GM18508 (cell line): ENCODE data around the gene GCLM.
A peak's percentile ranks its signal among the peaks of the same experiment; 100 is the strongest.
"Not testable (repeated sequence)": the region's sequence is repeated elsewhere in the genome, so short reads cannot be mapped to it uniquely, and the experiment has no call there.

Experiments used
- ATAC-seq: cut with Tn5 transposase; IDR thresholded peaks from one replicate; pipeline ENCODE4 v1.9.1; 2021; ENCODE audit warnings: moderate number of reproducible peaks; ENCODE audit not compliant: insufficient read depth, unreplicated experiment

GCLM gene, protein sequence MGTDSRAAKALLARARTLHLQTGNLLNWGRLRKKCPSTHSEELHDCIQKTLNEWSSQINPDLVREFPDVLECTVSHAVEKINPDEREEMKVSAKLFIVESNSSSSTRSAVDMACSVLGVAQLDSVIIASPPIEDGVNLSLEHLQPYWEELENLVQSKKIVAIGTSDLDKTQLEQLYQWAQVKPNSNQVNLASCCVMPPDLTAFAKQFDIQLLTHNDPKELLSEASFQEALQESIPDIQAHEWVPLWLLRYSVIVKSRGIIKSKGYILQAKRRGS

DNA sequence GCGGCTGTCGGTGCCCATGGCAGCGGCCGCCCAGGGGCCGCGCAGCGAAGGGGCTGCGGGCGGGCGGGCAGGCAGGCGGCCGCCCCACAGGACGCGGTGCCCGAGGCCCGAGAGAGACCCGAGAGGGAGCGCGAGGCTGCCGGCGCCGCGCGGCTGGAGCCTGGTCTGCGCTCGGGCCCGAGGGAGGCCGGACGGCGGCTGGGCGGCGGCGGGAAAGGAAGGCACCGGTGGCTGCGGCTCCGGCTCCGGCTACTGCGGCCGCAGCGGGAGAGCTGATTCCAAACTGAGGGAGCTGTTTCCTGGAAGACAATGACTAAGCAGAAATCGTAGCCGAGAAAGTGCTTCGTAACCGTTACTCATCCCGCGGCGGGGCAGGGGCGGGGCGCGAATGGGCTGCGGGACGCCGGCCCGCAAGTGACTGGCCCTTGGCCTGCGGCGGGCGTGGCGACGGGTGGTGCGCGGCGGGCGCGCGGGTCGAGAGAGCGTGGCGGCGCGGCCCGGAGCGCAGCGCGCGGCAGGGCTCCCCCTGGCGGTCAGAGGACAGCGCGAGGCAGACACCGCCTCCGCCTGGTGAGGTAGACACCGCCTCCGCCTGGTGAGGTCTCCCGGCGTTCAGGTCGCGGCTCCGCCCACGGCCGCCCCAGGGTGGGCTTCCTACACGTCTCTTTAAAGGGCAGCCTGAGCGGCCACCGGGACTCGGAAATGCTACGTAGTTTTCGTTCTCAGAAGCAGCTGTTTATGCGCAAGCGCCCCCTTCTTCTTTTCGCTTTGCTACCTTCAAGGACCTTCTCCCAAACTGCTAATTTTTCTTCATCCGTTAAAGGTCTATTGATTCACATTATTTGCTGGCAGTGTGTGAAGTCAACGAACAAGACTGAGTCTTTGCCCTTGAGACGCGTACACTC, at the start of gene GCLM:
Gene GCLM (minus strand): TSS at position 285 of the 905 bp plus-strand sequence. CDS start 267 bp downstream, at position 18.
- peak; percentile 63 for ATAC-seq

DNA sequence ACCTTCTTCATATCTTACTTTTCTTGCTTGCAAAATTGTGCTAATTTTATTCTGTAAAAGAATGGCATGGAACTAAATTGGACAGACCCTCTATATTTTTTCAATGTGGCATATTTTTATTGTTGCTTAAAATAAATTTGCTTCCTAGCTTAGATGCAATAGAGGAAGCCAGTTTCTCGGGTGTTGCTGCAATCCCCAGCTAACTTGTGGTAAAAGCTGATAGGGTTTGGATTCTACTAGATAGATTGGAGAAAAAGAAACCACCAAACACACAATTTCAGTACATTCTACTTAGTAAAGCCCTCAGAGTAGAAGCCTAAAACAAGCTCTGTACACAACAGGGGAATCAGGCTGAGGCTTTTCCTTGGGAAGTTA, 49.5 kb upstream of the GCLM start:
- no peak for ATAC-seq

DNA sequence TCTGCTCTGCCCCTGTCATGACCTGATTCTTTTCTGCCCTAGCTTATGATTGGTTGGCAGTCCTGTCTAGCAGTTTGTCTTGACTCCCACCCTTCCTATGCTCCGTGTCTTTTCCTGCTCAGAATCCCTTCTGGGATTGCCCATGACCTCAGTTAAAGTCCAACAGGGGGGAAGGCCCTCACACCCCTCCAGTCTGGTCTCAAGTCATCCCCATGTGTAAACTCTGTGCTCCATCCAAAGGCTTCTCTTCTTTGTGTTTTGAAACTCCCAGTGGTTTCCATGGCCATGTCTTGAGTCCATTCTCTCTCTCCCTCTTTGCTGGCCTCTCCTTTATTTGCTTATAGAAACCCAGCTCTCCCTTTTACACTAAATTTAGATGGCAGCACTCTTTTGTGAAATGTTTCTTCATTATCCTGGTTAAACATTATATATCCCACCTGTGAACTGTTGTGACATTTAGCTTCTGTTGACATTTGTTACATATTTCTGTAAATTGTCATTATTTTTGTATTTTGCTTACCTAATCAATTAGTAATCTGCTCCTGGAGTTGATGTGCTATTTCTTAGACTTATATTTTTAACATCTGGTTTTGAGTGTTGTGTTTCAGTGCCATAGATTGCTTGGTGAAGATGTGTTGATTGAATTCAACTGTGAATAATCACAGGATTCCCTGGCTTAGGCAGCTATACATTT, 48.9 kb upstream of the GCLM start:
- ATAC-seq: no peak

DNA sequence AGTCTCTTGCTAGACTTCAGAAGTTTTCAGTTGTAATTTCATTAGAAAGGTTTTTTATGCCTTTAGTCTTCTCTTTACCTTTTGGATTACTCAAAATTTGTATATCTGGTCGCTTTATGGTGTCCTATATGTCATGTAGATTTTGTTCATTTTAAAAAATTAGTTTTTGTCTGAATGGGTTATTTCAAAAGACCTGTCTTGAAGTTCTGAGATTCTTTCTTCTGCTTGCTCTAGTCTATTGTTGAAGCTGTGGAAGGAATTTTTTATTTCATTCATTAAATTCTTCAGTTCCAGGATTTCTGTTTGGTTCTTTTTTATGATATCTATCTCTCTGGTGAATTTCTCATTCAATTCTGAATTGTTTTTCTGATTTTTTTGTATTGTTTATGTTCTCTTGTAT, 46.5 kb upstream of the GCLM start:
- no peak for ATAC-seq

DNA sequence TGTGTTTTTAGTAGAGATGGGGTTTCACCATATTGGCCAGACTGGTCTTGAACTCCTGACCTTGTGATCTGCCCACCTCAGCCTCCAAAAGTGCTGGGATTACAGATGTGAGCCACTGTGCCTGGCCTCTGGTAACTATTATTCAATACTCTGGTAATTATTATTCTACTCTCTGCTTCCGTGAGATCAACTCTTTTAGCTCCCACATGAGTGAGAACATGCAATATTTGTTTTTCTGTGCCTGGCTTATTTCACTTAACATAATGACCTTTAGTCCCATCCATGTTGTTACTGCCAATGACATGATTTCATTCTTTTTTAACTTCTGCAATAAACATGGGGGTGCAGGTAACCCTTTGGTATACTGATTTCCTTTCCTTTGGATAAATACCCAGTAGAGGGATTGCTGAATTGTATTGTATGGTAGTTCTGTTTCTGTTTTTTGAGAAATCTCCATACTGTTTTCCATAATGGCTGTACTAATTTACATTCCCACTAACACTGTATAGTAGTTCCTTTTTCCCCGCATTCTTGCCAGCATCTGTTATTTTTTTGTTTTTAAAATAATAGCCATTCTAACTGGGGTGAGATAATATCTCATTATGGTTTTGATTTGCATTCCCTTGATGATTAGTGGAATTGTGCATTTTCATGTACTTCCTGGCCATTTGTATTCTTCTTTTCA, 37.9 kb upstream of the GCLM start:
- ATAC-seq: not testable (repeated sequence)

DNA sequence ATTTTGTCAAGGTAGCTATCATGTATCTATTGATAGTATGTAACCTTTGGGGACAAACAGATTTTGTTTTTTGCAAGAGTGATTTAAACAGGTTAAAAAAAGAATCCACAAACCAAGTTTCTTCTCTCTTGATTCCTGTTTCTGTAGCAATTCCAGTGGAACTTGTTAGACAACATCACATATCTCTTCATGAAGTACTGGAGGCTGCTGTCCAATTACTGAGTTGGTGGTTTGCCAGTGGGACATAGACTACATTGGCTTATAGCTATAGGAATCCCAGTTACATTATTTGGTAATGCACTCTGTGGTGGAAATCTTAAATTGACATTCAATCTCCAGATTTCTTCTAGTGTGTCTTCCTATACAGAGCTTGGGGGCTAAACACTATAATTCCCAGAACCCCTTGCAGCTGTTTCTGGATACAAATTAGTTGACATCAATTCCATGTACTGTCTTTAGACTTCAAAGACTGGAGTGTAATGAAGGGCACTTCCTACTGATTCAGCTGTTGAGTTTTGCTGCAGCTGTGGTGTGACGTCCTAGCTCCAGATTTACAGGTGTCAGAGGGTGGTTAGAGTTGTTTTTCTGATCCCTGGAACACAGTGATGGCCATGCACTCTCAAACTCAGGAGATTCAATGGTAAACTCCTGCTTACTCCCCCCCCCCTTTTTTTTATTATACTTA, 29.4 kb upstream of the GCLM start:
- ATAC-seq: no peak

DNA sequence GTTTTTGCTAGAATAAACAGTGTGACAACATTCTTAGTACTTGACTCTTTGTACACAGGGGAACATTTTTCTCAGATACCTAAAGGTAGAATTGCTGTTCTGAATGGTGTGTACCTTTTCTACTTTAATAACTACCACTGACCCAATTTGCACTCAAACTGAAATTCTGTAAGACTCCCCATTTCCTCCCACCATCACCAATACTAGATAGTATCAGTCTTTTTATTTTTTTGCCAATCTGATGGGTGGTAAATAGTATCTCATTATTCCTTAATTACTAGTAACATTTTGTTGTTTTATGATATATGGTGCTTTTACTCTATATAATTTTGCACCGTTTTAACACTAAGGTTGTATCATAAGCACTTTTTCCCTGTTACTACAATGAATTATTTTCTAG, 28.8 kb upstream of the GCLM start:
- ATAC-seq: no peak

DNA sequence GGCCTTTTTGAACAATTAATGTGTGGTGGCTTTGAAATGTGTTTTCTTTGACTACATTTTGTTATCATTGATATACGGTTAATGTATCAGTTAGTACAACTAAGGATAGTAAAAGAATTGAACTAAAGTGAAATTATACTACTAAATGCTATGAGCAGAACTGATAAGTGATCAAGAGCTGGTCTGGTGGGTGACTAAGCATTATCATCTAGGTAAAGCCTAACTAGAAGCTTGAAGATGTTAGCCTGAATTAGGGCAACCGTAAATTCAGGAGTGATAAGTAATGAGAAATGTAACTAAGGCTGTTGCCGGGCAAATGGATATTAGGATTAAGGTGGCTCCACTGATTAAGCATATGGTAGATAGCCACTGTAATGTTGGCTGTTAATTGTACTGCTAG, 16.0 kb upstream of the GCLM start:
- ATAC-seq: no peak

DNA sequence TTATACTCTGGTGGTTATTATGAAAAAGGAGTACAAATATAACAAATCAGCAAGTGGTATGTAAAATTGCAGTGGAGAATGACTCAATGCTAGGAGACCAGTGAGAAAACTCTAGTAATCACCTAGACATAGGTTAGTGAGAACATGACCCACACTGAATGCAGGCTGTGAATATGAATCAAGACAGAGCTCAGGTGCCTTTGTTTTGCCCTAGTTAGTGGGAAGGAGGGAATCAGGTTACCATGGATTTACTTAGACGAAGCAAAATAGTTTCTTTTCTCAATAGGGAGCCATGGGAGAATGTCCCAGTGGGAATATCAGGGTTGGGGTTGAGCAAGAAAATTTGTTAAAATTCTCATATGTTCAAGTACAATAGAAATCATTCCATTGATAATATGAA, 10.6 kb upstream of the GCLM start:
- no peak for ATAC-seq

DNA sequence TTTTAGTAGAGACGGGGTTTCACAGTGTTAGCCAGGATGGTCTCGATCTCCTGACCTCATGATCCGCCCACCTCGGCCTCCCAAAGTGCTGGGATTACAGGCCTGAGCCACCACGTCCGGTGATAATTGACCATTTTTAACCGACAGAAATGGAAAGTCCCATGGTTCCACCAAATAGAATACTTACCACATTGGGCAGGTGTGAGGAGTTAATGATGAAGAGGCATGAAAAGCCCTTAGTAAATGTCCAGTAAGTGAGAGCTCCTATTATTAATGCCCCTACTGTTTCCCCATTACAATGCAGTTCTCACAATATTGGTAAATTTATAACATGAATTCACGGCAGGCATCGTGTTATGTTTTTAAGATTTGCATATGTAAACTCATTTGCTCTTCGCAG, 8.1 kb upstream of the GCLM start:
- no peak for ATAC-seq

DNA sequence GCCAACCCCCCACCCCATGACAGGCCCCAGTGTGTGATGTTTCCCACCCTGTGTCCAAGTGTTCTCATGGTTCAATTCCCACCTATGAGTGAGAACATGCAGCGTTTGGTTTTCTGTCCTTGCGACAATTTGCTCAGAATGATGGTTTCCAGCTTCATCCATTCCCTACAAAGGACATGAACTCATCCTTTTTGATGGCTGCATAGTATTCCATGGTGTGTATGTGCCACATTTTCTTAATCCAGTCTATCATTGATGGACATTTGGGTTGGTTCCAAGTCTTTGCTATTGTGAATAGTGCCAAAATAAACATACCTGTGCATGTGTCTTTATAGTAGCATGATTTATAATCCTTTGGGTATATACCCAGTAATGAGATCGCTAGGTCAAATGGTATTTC, 1.6 kb upstream of the GCLM start:
- ATAC-seq: not testable (repeated sequence)

DNA sequence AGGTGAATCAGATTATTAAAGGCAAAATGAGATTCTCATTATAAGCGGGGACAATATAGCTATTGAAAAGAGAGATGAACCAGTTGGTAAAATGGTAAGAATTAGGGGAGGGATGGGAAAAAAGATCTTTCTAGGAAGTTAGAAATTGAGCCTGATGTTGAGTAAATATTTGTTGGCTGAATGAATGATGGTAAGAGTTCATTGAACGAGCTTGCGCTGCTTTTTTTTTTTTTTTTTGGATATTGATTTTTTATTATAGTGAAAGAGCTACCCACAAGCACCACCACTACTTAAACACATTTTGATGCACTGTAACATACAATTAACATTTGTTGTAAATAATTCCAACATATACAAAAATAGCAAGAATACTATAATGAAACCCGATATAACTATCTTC, 1.1 kb upstream of the GCLM start:
- ATAC-seq: no peak

DNA sequence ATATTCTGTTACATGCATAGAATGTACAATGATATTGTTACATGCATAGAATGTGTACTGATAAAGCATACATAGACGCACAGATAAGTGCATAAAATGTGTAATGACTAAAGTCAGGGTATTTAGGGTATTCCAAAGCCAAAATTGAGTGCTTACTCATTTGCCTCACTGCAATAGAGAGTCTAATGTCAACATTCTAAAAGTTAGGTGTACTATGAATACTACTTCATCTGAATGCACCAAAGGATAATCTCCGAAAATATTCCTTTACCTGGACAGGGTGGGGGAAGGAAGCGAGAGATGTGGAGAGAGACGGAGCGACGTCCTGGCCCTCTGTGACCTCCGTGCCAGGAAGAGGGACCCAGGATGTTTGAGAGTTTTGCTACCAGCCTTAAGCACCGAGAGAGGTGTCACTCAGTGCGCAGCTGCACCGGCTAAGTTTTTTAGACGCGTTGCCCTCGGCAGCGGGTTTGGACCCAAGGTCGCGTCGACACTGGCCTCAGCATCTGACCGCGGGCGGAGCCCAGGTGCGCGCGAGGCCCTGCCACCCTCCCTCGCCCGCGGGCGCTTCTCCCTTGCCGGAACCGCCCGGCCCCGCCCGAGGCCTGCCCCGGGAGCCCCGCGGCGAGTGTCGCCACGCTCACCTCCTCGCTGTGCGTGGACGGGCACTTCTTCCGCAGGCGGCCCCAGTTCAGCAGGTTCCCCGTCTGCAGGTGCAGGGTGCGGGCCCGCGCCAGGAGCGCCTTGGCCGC, 660 bp downstream of the GCLM start:
- ATAC-seq: peak; percentile 33

DNA sequence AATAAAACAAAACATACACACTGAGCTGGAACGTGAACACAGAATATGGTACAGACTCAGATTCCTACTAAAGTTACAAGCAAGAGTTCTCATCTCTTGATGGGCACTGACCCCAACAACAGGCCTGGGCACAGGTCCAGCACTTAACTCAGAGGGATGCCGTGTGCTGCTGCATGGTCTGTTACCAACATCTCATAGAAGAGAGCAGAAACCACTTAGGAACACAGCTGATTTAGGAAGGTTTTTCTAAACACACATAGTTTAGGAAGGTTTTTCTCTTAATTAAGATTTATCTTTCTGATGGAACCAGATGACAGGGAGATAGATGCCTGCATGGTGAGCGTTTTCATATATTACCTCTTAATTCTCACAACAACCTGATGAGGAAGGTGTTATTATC, 1.5 kb downstream of the GCLM start:
- no peak for ATAC-seq

DNA sequence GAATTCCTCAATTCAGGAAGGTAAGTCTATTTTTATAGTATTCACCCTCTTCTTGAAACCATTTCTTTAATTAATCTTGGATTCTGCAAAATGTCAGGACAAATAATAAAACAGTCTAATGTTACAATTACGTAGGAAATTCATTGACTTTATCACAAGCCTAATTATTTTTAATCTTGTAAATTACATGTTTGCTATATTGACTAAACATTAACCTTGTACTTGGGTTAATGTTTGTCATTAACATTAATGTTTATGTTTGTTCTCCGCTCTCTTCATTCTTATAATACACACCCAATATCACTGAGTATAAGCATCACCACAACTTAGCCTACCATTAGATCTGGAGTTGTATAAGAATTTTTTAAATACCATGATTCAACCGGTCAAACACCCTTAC, 2.8 kb downstream of the GCLM start:
- ATAC-seq: no peak

DNA sequence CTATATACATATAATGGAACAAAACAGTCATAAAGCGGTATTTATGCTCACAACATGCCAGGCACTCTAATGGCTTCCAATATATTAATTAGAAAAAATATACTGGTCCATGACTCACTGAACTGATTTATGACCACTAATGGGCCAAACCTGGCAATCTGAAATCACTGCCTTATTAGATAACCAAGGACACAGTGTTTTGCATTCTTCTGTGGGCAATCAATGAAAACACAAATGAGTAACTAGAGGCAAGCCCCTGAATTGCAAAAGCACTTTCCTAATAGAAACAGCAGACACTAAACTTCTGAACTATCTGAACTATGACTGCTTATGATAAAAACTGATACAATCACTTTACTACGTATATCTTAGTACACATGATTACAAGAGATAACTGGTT, 3.5 kb downstream of the GCLM start:
- no peak for ATAC-seq

DNA sequence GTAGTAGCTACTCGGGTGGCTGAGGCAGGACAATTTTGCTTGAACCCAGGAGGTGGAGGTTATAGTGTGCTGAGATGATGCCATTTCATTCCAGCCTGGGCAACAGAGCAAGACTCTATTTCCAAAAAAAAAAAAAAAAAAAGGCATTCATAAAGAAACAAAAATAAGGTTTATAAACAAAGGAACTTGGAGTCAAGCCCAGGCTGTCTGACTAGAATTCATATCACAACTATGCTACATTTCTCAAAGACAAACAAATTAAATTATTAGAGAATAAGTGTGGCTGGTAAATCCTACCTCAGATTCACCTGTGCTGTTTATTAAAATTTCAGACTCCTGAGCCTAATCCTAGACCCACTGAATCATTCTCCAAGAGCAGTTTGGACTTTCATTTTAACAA, 4.2 kb downstream of the GCLM start:
- ATAC-seq: no peak

DNA sequence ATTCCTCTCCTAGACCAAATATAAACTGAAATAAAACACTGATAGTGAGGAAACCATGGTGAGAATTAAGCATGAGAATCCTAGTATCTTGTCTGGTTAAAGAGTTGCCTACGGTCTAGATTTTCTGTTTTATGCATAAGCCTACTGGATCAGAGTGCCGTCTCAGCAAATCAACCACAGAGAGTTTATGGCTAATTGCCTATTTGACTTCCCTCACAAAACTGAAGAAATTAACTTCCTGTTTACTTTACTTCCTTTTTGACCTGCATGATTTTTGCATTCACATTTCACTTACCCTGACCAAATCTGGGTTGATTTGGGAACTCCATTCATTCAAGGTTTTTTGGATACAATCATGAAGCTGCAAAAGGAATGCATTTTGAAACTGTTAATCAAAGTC, 5.0 kb downstream of the GCLM start:
- ATAC-seq: no peak

DNA sequence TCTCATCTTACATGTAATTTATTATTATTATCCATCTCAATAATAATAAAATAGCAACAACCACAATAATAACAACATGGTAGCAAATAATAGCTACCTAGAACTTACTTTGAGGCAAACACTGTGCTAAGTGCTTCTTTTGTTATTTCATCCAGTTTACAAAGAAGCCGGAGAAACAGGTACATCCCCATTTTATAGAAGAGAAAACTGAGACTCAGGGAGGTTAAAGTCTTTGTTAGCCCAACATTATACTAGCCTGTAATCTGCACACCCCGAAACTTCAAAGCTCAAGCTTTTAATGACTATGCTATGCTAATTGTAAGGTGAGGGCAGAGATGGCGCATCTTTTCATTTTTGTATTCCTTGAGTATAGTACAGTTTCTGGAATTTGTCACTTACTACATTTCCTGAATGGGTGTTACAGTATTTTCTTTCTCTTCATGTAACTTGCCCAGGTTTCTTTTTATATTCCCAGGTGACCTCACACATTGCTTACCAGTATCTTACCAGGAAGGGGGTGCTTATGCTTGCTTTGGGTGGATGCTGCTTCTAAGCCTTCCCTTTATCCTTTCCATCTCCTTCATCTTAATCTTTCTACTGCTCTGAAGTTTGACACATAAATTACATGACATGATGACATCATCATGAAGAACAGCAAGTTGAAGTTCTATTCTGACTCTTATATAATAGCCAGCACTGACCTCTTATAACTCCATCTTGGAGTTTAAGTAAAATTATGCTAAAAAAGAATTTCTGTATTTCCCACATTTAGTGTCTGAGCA, 8.3 kb downstream of the GCLM start:
- no peak for ATAC-seq
